PC-3 (cell line): ENCODE results near the gene COL1A2. TPM values are rescaled to one million over a fixed set of nuclear protein-coding genes. Genes with fewer than 3 reads are reported as not detected.

Experiments used
- ATAC-seq: fragments of 200-7000 bp; cut with Tn5 transposase; 2 replicates; pipeline ENCODE4 v1.9.1; 2020; ENCODE audit warnings: mild to moderate bottlenecking, moderate library complexity
- BruUV-seq: library from RNA; stranded (reverse); fragments of 400-500 nt; replicated peaks from 2 replicates; lab custom pipeline; 2021; lab: Mats Ljungman, UMichigan
- CTCF ChIA-PET: fragments of 300-600 bp; sonication (Branson Sonifier 250); formaldehyde crosslinking; loops from one replicate; lab custom pipeline; 2022; ENCODE audit warnings: antibody characterized with exemption; lab: Charles Lee
- POLR2A ChIA-PET: fragments of 300-600 bp; sonication (Branson Sonifier 250); formaldehyde crosslinking; loops from one replicate; lab custom pipeline; 2022; ENCODE audit warnings: antibody characterized with exemption; ENCODE audit not compliant: unreplicated experiment; lab: Charles Lee
- DNase-seq: peaks from one replicate; pipeline ENCODE4 v3.0.0-alpha.2; 2015
- H2AFZ ChIP-seq: fragments of 300-600 bp; sonication (generic); 2 replicates; pipeline ENCODE4 v1.6.0; 2016; ENCODE audit warnings: antibody characterized with exemption, low read length
- H3F3A ChIP-seq: fragments of 300-600 bp; sonication (generic); one replicate; pipeline ENCODE4 v1.6.0; 2017; ENCODE audit warnings: antibody characterized with exemption, low read length, control low read depth, mild to moderate bottlenecking; ENCODE audit not compliant: unreplicated experiment
- H3K27ac ChIP-seq: fragments of 300-600 bp; sonication (generic); 2 replicates; pipeline ENCODE4 v1.5.1; 2016; ENCODE audit warnings: mild to moderate bottlenecking, low read length
- H3K27me3 ChIP-seq: fragments of 300-600 bp; sonication (generic); 2 replicates; pipeline ENCODE4 v1.6.1; 2016; ENCODE audit warnings: low read length, mixed read lengths
- H3K36me3 ChIP-seq: fragments of 300-600 bp; sonication (generic); 2 replicates; pipeline ENCODE4 v1.6.1; 2016; ENCODE audit warnings: low read depth, mixed run types, low read length, mixed read lengths
- H3K4me1 ChIP-seq: fragments of 300-600 bp; sonication (generic); 2 replicates; pipeline ENCODE4 v1.5.1; 2016; ENCODE audit warnings: low read length; ENCODE audit not compliant: insufficient read depth
- H3K4me2 ChIP-seq: fragments of 300-600 bp; sonication (generic); 2 replicates; pipeline ENCODE4 v1.6.0; 2016; ENCODE audit warnings: low read length
- H3K4me3 ChIP-seq: fragments of 300-600 bp; sonication (generic); 2 replicates; pipeline ENCODE4 v1.5.1; 2016; ENCODE audit warnings: mild to moderate bottlenecking, low read length, mixed read lengths
- H3K79me2 ChIP-seq: fragments of 300-600 bp; sonication (generic); 2 replicates; pipeline ENCODE4 v1.6.1; 2017; ENCODE audit warnings: low read length, mixed read lengths
- H3K9ac ChIP-seq: fragments of 300-600 bp; sonication (generic); 2 replicates; pipeline ENCODE4 v1.6.0; 2016; ENCODE audit warnings: mild to moderate bottlenecking, low read length
- H3K9me2 ChIP-seq: fragments of 300-600 bp; sonication (generic); replicated peaks from 2 replicates; pipeline ENCODE4 v1.6.1; 2016; ENCODE audit warnings: mixed run types, low read length, mixed read lengths
- H3K9me3 ChIP-seq: fragments of 300-600 bp; sonication (generic); 2 replicates; pipeline ENCODE4 v1.6.1; 2016; ENCODE audit warnings: low read length, mixed read lengths
- H4K20me1 ChIP-seq: fragments of 300-600 bp; sonication (generic); 2 replicates; pipeline ENCODE4 v1.6.1; 2016; ENCODE audit warnings: low read length, mixed read lengths
- CTCF ChIP-seq: fragments of 300-600 bp; sonication (generic); conservative IDR thresholded peaks from 2 replicates; pipeline ENCODE4 v1.5.1; 2017; ENCODE audit warnings: antibody characterized with exemption, low read depth, mild to moderate bottlenecking, low read length
- EZH2 ChIP-seq: fragments of 300-600 bp; sonication (generic); IDR thresholded peaks from one replicate; pipeline ENCODE4 v1.6.1; 2017; ENCODE audit warnings: antibody characterized with exemption, mild to moderate bottlenecking, low read length; ENCODE audit not compliant: unreplicated experiment
- EZH2phosphoT487 ChIP-seq: fragments of 300-600 bp; sonication (generic); IDR thresholded peaks from 2 replicates; pipeline ENCODE4 v1.6.1; 2018; ENCODE audit warnings: mild to moderate bottlenecking, antibody characterized with exemption, low read length, borderline replicate concordance
- intact Hi-C: fragments of 100-400 bp; cut with micrococcal nuclease; formaldehyde crosslinking; loops from 2 replicates; pipeline ENCODE4 v1.9.0; 2023
- total RNA-seq: library from RNA; depleted of rRNA; stranded (reverse); fragments of >200 nt; gene quantifications from 2 replicates; pipeline ENCODE4 v1.2.3, GENCODE V29; 2014

COL1A2 gene
- total RNA-seq, 1 experiment from 2014 or later, result not detected

GRCh38 chr7:94417306-94417705 lies 22.6 kb downstream of the COL1A2 start:
- Histone ChIP-seq H3K9ac (no peak overlapping the region), H3K9me3 (no peaks in the 10 kb centered on the region), H3K27ac (no peak overlapping the region), H3K9me2 (no peaks in the 10 kb centered on the region), H2AFZ (no peak overlapping the region), H3K36me3 (no peaks in the 10 kb centered on the region), H3K79me2 (no peaks in the 10 kb centered on the region), H3K27me3 (no peaks in the 10 kb centered on the region), H3K4me3 (no peak overlapping the region), H3K4me2 (no peak overlapping the region), H3K4me1 (no peaks in the 10 kb centered on the region), H3F3A (no peaks in the 10 kb centered on the region), H4K20me1 (no peaks in the 10 kb centered on the region)
- ChIA-PET CTCF (no interaction called here), POLR2A (no interaction called here)
- no peak for DNase-seq
- no peak for TF ChIP-seq EZH2phosphoT487
- TF ChIP-seq EZH2, result no peak
- TF ChIP-seq CTCF, result no peak
- BruUV-seq, result no TSS peak
- ATAC-seq, result no peak
- intact Hi-C loops, result no loop called here

- Histone ChIP-seq H3K4me3 (no peak overlapping the region), H3K4me1 (no peaks in the 10 kb centered on the region), H4K20me1 (no peaks in the 10 kb centered on the region), H3K27ac (no peak overlapping the region), H3K36me3 (no peaks in the 10 kb centered on the region), H2AFZ (no peak overlapping the region), H3K27me3 (no peaks in the 10 kb centered on the region), H3K9me2 (no peaks in the 10 kb centered on the region), H3K9me3 (no peaks in the 10 kb centered on the region), H3K79me2 (no peaks in the 10 kb centered on the region), H3K4me2 (no peak overlapping the region), H3K9ac (no peak overlapping the region), H3F3A (no peaks in the 10 kb centered on the region)
- POLR2A ChIA-PET, result interaction anchor here (0.6 kb wide), 1 partner anchor 833 kb away, joined by 4 read pairs; no protein-coding TSS in a partner anchor
- CTCF ChIA-PET, result no interaction called here
- TF ChIP-seq EZH2phosphoT487 (no peak), CTCF (no peak)
- ATAC-seq, result no peak
- no peak for DNase-seq
- no TSS peak for BruUV-seq
- intact Hi-C loops, result no loop called here
Observed at GRCh38 chr7:94417901-94418300, 23.2 kb downstream of the COL1A2 start.

GRCh38 chr7:94418851-94419250 lies 24.2 kb downstream of the COL1A2 start:
- H4K20me1 ChIP-seq, result no peaks in the 10 kb centered on the region
- H3K27ac ChIP-seq, result no peak overlapping the region
- intact Hi-C loops, result no loop called here
- POLR2A ChIA-PET, result no interaction called here
- no peaks in the 10 kb centered on the region for H3K36me3 ChIP-seq
- no peaks in the 10 kb centered on the region for H3K9me3 ChIP-seq
- H2AFZ ChIP-seq, result no peak overlapping the region
- H3F3A ChIP-seq, result no peaks in the 10 kb centered on the region
- H3K79me2 ChIP-seq, result no peaks in the 10 kb centered on the region
- ATAC-seq (no peak), DNase-seq (no peak)
- H3K4me2 ChIP-seq, result no peak overlapping the region
- no peak overlapping the region for H3K4me3 ChIP-seq
- CTCF ChIA-PET, result no interaction called here
- no peaks in the 10 kb centered on the region for H3K9me2 ChIP-seq
- H3K9ac ChIP-seq, result no peak overlapping the region
- no peaks in the 10 kb centered on the region for H3K4me1 ChIP-seq
- no peaks in the 10 kb centered on the region for H3K27me3 ChIP-seq
- no peak for TF ChIP-seq CTCF
- no peak for TF ChIP-seq EZH2
- no peak for TF ChIP-seq EZH2phosphoT487
- BruUV-seq, result no TSS peak
